GM18508 (cell line): ENCODE measurements around the gene KRT84.

Experiments
- ATAC-seq: cut with Tn5 transposase; IDR thresholded peaks from one replicate; pipeline ENCODE4 v1.9.1; 2021; ENCODE audit warnings: moderate number of reproducible peaks; ENCODE audit not compliant: insufficient read depth, unreplicated experiment

KRT84 gene

GRCh38 chr12:52385226-52385702, at the start of gene KRT84:
TSS of gene KRT84 (minus strand) at chr12:52385652. CDS start at chr12:52385585, 67 bp downstream.
- ATAC-seq = no peak

GRCh38 chr12:52434760-52435530, 49.5 kb upstream of the KRT84 start:
- no peak for ATAC-seq

- ATAC-seq = no peak
These were observed 48.8 kb upstream of the KRT84 start, which contains the start of gene KRT75 for GRCh38 chr12:52434081-52434733. TSS of gene KRT75 (minus strand) at chr12:52434371. CDS start at chr12:52434304, 67 bp downstream.

- ATAC-seq = no peak
These were observed 48.1 kb upstream of the KRT84 start for GRCh38 chr12:52433501-52434080.

- no peak for ATAC-seq
These were observed 47.2 kb upstream of the KRT84 start for GRCh38 chr12:52432559-52433207.

- no peak for ATAC-seq
These were observed 42.7 kb upstream of the KRT84 start for GRCh38 chr12:52428121-52428520.

- no peak for ATAC-seq
These were observed 41.6 kb upstream of the KRT84 start for GRCh38 chr12:52427083-52427482.

- no peak for ATAC-seq
These were observed 40.6 kb upstream of the KRT84 start for GRCh38 chr12:52426034-52426433.

GRCh38 chr12:52425466-52425865, 40.0 kb upstream of the KRT84 start:
- ATAC-seq = no peak

- ATAC-seq = no peak
These were observed 38.4 kb upstream of the KRT84 start for GRCh38 chr12:52423661-52424500.

GRCh38 chr12:52423035-52423434, 37.6 kb upstream of the KRT84 start:
- ATAC-seq = no peak

- no peak for ATAC-seq
These were observed 34.2 kb upstream of the KRT84 start for GRCh38 chr12:52419656-52420055.

GRCh38 chr12:52418576-52419110, 33.2 kb upstream of the KRT84 start:
- no peak for ATAC-seq

GRCh38 chr12:52417740-52418139, 32.3 kb upstream of the KRT84 start:
- no peak for ATAC-seq

GRCh38 chr12:52416795-52417194, 31.3 kb upstream of the KRT84 start:
- ATAC-seq = no peak

- no peak for ATAC-seq
These were observed 30.7 kb upstream of the KRT84 start for GRCh38 chr12:52415870-52416750.

- no peak for ATAC-seq
These were observed 29.5 kb upstream of the KRT84 start for GRCh38 chr12:52414936-52415335.

GRCh38 chr12:52413782-52414345, 28.4 kb upstream of the KRT84 start:
- no peak for ATAC-seq
